Aorta (tissue), 5 donors: ENCODE results near the gene ZBED1. TPM values are rescaled to one million over a fixed set of nuclear protein-coding genes. Genes with fewer than 3 reads are reported as not detected.
"Not testable (repeated sequence)": the region's sequence is repeated elsewhere in the genome, so short reads cannot be mapped to it uniquely, and the experiment has no call there.

Experiments used
- ATAC-seq: fragments of 200-7000 bp; cut with Tn5 transposase; one replicate; pipeline ENCODE4 v1.9.1; 2022; ENCODE audit warnings: moderate library complexity; ENCODE audit not compliant: low FRiP score
- DNase-seq, 2 donors: peaks; one replicate each; pipeline ENCODE4 v3.0.0-alpha.2; 2020
- H3K27ac ChIP-seq, 2 donors: one replicate each; pipeline ENCODE4 v1.5.1; 2013; ENCODE audit warnings: low read length in 2 of 2, mild to moderate bottlenecking in 2 of 2, moderate library complexity in 2 of 2, control low read depth in 1 of 2, inconsistent platforms in 1 of 2, low read depth in 1 of 2
- H3K27me3 ChIP-seq, 2 donors: one replicate each; pipeline ENCODE4 v1.6.1; 2013; ENCODE audit warnings: control low read depth in 1 of 2, low read length in 1 of 2, mild to moderate bottlenecking in 1 of 2, moderate library complexity in 1 of 2; ENCODE audit not compliant: insufficient read depth in 2 of 2, control insufficient read depth in 1 of 2
- H3K36me3 ChIP-seq, 2 donors: one replicate each; pipeline ENCODE4 v1.6.1; 2013; ENCODE audit warnings: control low read depth in 1 of 2, low read length in 1 of 2, mild to moderate bottlenecking in 1 of 2; ENCODE audit not compliant: insufficient read depth in 2 of 2, control insufficient read depth in 1 of 2
- H3K4me1 ChIP-seq, 2 donors: one replicate each; pipeline ENCODE4 v1.6.1; 2013; ENCODE audit warnings: low read length in 2 of 2, control low read depth in 1 of 2, mild to moderate bottlenecking in 1 of 2, moderate library complexity in 1 of 2; ENCODE audit not compliant: insufficient read depth in 2 of 2, control insufficient read depth in 1 of 2
- H3K4me3 ChIP-seq, 2 donors: one replicate each; pipeline ENCODE4 v1.5.1; 2013; ENCODE audit warnings: low read length in 2 of 2, control low read depth in 1 of 2, mild to moderate bottlenecking in 1 of 2
- H3K9me3 ChIP-seq: one replicate; pipeline ENCODE4 v1.6.1; 2013; ENCODE audit warnings: mild to moderate bottlenecking, low read length; ENCODE audit not compliant: control insufficient read depth
- WGBS, 2 donors: extraction: QIAGEN DNeasy Blood & Tissue Kit; methylation state at CpG; one replicate each; pipeline ENCODE4 v1.1.7; 2013; 5-methylcytosine and 5-hydroxymethylcytosine counted together
- intact Hi-C, 2 donors: fragments of 100-400 bp; cut with DNase I; formaldehyde crosslinking; loops; one replicate each; pipeline versions ENCODE4 v1.14.2 to v1.15.0; 2022
- polyA plus RNA-seq, 2 donors: library from polyadenylated mRNA; stranded (reverse); fragments of 200-250 nt; gene quantifications; one replicate each; pipeline ENCODE4 v1.2.3, GENCODE V29; 2013
- total RNA-seq, 2 donors: library from RNA; stranded (reverse); fragmentation: NEBNext Ultra II Directional; extraction: Animal tissue kit (Norgen Biotek cat#: 25700); gene quantifications; one replicate each; pipeline ENCODE4 v1.2.1, GENCODE V29; 2021
- donor health status: healthy with polysubstance abuse.
- donor health status: Bipolar disorder and iron deficiency.
- donor health status: DM: no; HTN: no; CAD: no.
- donor health status: DM: no; HTN: no; CAD: no.
- donor health status: DM: yes; HTN: yes; CAD: no.

ZBED1 gene
- total and polyA plus RNA-seq, 4 donors, result 15.2 to 33.5 (median 23.4) TPM

DNA sequence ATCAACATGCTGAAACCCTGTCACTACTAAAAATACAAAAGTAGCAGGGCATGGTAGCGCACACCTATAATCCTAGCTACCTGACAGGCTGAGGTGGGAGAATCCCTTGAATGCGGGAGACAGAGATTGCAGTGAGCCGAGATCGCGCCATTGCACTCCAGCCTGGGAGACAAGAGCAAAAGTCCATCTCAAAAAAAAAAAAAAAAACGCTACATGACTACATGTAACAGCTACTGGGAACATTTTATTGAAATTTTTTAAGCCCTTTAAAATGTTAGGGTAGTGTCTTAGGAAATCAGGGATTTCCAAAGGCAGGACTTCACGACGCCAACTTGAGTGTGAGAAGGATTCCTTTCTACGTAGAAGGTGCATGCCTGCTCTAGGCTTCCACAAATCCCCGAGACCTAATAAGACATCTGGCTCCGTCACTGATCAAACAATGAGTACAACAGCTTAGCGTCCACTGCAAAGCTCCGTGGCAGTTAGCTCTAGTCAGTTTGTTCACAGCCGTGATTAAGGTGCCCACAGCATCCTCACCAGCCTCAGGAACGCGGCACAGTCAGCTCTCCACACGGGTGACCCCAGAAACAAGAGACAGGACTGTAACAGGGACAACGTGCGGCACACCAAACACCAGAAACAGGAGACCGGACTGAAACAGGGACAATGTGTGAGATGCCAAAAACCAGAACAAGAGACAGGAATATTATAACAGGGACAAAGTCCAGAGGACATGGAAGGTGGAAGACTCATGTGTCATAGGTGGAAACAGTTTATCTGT, 33.7 kb downstream of the ZBED1 start:
- Histone ChIP-seq H3K4me1 (no peaks in the 10 kb centered on the region), H3K27ac (no peak overlapping the region), H3K36me3 (no peaks in the 10 kb centered on the region), H3K4me3 (no peak overlapping the region), H3K9me3 (no peaks in the 10 kb centered on the region), H3K27me3 (no peaks in the 10 kb centered on the region)
- DNase-seq, result no peak
- 86 to 88% methylated on average over 20 of the region's 20 CpGs for WGBS, 2 donors
- intact Hi-C loops, result no loop called here
- no peak for ATAC-seq

DNA sequence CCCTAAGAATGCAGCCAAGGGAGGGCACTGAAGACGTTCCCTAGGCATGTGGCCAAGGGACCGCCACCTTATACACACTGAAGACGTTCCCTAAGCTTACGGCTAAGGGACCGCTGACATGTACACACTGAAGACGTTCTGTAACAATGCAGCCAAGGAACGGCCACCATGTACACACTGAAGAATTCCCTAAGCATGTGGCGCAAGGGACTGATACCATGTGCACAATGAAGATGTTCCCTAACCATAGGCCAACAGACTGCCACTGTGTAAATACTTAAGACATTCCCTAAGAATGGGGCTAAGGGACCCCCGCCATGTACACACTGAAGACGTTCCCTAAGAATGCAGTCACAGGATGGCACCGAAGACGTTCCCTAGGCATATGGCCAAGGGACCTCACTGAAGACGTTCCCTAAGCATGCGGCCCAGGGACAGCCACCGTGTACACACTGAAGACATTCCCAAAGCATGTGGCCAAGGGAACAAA, 36.1 kb downstream of the ZBED1 start:
- intact Hi-C loops, result no loop called here
- Histone ChIP-seq H3K9me3 (no peaks in the 10 kb centered on the region), H3K4me1 (peaks cover 0 to 2% of the 10 kb centered on the region in 2 donors), H3K27me3 (no peaks in the 10 kb centered on the region), H3K4me3 (no peak overlapping the region), H3K36me3 (no peaks in the 10 kb centered on the region), H3K27ac (no peak overlapping the region)
- 88 to 92% methylated on average over 15 of the region's 15 CpGs for WGBS, 2 donors
- no peak for ATAC-seq
- DNase-seq, result no peak

DNA sequence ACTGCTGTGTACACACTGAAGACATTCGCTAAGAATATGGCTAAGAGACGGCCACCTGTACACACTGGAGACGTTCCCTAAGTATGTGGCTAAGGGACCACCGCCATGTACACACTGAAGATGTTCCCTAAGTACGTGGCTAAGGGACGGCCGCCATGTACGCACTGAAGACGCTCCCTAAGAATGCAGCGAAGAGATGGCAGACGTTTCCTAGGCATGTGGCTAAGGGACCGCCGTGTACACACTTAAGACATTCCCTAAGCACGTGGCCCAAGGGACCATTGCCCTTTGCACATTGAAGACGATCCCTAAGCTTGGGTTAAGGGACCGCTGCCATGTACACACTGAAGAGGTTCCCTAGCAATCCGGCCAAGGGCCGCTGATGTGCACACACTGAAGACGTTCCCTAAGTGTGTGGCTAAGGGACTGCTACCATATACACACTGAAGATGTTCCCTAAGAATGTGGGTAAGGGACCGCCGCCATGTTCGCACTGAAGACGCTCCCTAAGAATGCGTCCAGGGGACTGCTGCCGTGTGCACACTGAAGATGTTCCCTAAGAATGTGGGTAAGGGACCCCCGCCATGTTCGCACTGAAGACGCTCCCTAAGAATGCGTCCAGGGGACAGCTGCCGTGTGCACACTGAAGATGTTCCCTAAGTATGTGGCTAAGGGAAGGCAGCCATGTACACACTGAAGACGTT, 36.7 kb downstream of the ZBED1 start:
- no peak for ATAC-seq
- Histone ChIP-seq H3K4me3 (no peak overlapping the region), H3K36me3 (no peaks in the 10 kb centered on the region), H3K27ac (no peak overlapping the region), H3K27me3 (no peaks in the 10 kb centered on the region), H3K4me1 (peaks cover 0 to 2% of the 10 kb centered on the region in 2 donors), H3K9me3 (no peaks in the 10 kb centered on the region)
- 89 to 93% methylated on average over 31 of the region's 31 CpGs for WGBS, 2 donors
- no peak for DNase-seq
- intact Hi-C loops, result no loop called here

DNA sequence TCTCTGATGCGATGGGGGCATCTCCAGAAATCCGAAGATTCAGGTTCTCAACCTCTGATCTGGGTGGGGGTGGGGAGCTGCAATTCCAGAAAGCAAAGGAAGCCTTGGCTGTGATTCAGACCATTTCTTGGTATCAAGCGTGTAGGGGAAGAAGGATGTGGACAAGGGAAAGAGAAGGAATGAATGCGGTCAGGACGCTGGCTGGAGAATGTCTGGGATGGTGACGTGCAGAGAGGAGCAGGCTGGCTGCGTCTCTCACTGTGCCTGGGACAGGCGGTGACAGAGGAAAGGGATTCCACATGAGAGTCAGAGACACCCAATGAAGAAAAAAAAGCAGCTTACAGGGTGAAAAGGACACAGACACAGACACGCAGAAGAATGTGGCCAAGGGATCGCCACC, 37.3 kb downstream of the ZBED1 start:
- H3K4me1 ChIP-seq, result not testable (repeated sequence)

DNA sequence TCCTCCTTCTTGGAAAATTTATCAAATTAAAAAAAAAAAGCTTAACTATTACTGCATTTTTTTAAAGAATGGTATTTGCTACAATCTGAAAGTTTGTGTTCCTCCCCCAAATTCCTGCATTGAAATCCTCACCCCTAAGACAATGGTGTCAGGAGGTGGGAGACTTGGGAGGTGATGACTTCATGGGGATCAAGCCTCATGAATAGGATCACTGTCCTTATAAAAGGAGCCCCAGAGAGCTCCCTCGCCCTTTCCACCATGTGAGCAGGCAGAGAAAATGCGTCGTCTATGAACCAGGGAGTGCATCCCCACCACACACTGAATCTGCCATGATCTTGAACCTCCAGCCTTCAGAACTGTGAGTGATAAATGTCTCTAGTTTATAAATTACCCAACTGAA, 38.0 kb downstream of the ZBED1 start:
- DNase-seq, result no peak
- ATAC-seq, result no peak
- Histone ChIP-seq H3K4me3 (no peak overlapping the region), H3K27me3 (no peaks in the 10 kb centered on the region), H3K27ac (no peak overlapping the region), H3K36me3 (no peaks in the 10 kb centered on the region), H3K4me1 (peaks cover 0 to 2% of the 10 kb centered on the region in 2 donors), H3K9me3 (no peaks in the 10 kb centered on the region)
- intact Hi-C loops, result no loop called here
- 97% methylated on average over 3 of the region's 3 CpGs for WGBS, 2 donors

More for the DNA sequence above, 37.3 kb downstream of the ZBED1 start:
- H3K36me3 ChIP-seq, intact Hi-C loops, ATAC-seq, H3K27me3 ChIP-seq, DNase-seq, H3K9me3 ChIP-seq, H3K4me3 ChIP-seq, H3K27ac ChIP-seq: not testable (repeated sequence)
- WGBS, 2 donors, result 81 to 85% methylated on average over 10 of the region's 10 CpGs

DNA sequence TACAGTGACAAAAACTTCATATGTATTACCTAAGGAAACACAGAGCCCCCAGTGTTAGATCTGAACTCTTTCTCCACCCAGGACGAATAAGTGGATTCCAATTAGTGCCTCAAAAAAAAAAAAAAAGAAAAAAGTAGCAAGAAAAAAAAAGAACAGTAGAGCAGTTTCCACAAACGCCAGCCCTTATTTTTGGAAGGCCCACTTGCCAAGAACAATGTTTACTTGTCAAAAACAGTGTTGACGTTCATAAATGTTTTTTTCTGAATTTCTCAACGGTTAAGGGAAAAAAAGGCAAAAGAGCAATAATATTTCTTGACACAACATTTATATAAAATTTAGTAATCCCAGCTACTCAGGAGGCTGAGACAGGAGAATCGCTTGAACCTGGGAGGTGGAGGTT, 38.7 kb downstream of the ZBED1 start:
- DNase-seq (no peak), ATAC-seq (no peak)
- H3K27ac ChIP-seq, result no peak overlapping the region
- H3K4me3 ChIP-seq, result no peak overlapping the region
- 2 to 8% methylated on average over 5 of the region's 5 CpGs for WGBS, 2 donors
- H3K27me3 ChIP-seq, result no peaks in the 10 kb centered on the region
- intact Hi-C loops, result no loop called here
- no peaks in the 10 kb centered on the region for H3K9me3 ChIP-seq
- peaks cover 0 to 2% of the 10 kb centered on the region in 2 donors for H3K4me1 ChIP-seq
- H3K36me3 ChIP-seq, result no peaks in the 10 kb centered on the region

DNA sequence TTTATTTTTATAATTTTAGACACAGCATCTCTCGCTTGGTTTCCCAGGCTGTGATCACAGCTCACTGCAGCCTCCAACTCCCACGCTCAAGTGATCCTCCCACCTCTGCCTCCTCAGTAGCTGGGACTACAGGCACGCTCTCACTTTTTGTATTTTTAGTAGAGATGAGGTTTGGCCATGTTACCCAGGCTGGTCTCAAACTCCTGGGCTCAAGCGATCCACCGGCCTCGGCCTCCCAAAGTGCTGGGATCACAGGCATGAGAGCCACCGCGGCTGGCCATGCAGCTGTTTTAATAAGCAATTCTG, 39.1 kb downstream of the ZBED1 start:
- intact Hi-C loops, result no loop called here
- no peaks in the 10 kb centered on the region for H3K27me3 ChIP-seq
- no peaks in the 10 kb centered on the region for H3K9me3 ChIP-seq
- ATAC-seq (no peak), DNase-seq (no peak)
- H3K4me1 ChIP-seq, result peaks cover 0 to 2% of the 10 kb centered on the region in 2 donors
- H3K4me3 ChIP-seq, result no peak overlapping the region
- 33% methylated on average over 8 of the region's 8 CpGs for WGBS, 2 donors
- no peaks in the 10 kb centered on the region for H3K36me3 ChIP-seq
- H3K27ac ChIP-seq, result no peak overlapping the region

DNA sequence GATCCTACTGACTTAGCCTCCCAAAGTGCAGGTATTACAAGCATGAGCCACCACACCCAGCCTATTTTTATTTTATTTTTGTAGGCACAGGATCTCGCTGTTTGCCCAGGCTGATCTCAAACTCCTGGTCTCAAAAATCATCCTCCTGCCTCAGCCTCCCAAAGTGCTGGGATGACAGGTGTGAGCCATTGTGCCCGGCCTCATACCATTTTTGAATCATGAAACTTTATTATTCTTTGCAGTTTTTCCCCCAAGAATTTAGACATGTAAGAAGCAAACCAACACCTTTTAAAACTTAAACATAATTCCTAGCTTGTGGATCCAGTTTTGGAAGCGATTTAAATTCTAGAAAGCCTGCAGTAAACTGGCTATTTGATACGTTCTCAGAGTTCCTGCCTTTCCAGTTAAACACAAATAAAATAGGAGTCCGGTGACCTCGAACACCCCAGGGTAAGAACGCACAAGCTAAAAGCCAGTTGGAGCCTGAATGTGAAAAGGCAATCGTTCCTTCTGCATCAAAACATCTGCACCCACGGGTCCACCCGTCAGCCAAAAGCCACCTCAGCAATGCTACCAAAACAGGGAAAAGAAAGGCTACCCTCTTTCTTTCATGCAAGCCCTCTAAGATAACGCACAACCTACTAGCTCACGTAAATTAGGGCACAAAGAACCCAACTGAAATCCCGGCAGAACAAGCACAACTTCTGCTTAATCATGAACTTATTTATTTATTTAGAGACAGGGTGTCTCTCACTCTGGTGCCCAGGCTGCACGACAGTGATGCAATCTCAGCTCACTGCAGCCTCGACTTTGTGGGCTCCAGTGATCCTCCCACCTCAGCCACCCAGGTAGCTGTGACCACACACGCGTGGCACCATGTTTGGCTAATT, 39.7 kb downstream of the ZBED1 start:
- H3K36me3 ChIP-seq, H3K4me3 ChIP-seq, H3K27me3 ChIP-seq, H3K27ac ChIP-seq, H3K4me1 ChIP-seq, ATAC-seq, intact Hi-C loops, H3K9me3 ChIP-seq, DNase-seq: not testable (repeated sequence)
- 84 to 87% methylated on average over 17 of the region's 17 CpGs for WGBS, 2 donors
